ENCODE measurements around the gene PDCL3.

PDCL3 gene

DNA sequence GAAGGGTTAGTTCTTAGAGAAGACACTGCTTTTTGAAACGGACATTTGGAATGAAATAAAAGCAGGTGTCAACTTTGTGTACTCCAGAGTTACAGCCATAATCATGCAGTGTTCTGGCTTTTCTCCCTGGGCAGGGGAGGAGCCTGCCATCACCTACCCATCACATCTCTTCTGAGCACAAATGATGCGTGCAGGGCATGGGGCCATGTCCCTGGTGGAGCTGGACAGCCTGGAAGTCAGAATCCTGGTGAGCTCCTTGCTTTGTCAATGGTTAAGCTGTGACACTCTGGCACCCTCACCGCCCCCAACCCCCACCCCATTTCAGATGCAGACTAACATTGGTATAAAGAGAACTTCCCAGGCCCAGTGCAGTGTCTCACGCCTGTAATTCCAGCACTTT, 53.1 kb downstream of the PDCL3 start:
- no peak for TF ChIP-seq FOXP2 (optimal IDR thresholded peaks at IDR 0.05; ENCODE audit: borderline replicate concordance, extremely low read depth, extremely low read length, insufficient read depth)
- TF ChIP-seq POLR2AphosphoS5 (IDR thresholded peaks at IDR 0.05; ENCODE audit: low read depth, low read length), result no peak
- TF ChIP-seq SIN3A (IDR thresholded peaks at IDR 0.05; ENCODE audit: borderline replicate concordance, insufficient read depth, low read length), result no peak
- TF ChIP-seq TAF1 (IDR thresholded peaks at IDR 0.05; ENCODE audit: borderline replicate concordance, insufficient read depth, low read length), result no peak
- TF ChIP-seq, protein P1, sequence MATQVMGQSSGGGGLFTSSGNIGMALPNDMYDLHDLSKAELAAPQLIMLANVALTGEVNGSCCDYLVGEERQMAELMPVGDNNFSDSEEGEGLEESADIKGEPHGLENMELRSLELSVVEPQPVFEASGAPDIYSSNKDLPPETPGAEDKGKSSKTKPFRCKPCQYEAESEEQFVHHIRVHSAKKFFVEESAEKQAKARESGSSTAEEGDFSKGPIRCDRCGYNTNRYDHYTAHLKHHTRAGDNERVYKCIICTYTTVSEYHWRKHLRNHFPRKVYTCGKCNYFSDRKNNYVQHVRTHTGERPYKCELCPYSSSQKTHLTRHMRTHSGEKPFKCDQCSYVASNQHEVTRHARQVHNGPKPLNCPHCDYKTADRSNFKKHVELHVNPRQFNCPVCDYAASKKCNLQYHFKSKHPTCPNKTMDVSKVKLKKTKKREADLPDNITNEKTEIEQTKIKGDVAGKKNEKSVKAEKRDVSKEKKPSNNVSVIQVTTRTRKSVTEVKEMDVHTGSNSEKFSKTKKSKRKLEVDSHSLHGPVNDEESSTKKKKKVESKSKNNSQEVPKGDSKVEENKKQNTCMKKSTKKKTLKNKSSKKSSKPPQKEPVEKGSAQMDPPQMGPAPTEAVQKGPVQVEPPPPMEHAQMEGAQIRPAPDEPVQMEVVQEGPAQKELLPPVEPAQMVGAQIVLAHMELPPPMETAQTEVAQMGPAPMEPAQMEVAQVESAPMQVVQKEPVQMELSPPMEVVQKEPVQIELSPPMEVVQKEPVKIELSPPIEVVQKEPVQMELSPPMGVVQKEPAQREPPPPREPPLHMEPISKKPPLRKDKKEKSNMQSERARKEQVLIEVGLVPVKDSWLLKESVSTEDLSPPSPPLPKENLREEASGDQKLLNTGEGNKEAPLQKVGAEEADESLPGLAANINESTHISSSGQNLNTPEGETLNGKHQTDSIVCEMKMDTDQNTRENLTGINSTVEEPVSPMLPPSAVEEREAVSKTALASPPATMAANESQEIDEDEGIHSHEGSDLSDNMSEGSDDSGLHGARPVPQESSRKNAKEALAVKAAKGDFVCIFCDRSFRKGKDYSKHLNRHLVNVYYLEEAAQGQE (IDR thresholded peaks at IDR 0.05; ENCODE audit: insufficient read depth in 1 of 2, low read depth in 2 of 2, low read length in 2 of 2), result no peak

DNA sequence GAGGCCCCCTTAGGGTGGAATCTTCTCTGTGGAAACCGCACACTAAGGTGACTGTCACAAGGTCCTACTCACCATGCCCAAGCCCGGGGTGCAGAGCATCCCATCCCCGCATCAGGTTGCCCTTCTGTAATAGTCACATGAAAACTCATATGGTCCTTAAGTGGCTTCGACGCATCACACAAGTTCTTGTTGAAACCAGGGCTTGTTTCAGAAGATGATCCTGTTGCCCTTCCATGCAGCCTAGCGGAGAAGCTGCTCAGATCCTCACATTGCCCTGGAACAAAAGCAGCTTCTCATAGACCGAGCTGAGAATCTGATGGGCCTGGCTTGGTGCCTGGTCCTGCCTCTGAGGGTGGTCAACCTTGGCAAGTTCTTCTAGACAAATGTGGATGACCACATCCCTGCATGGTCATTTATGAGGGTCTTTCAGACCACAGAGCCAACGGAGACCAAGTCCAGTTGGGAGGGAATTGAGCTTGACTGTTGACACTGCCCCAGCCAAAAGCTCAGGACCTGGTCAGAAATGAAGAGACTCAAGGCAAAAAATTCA, 54.1 kb downstream of the PDCL3 start:
- TF ChIP-seq SIN3A (IDR thresholded peaks at IDR 0.05; ENCODE audit: borderline replicate concordance, insufficient read depth, low read length), result no peak
- TF ChIP-seq FOXP2 (optimal IDR thresholded peaks at IDR 0.05; ENCODE audit: borderline replicate concordance, extremely low read depth, extremely low read length, insufficient read depth), result no peak
- no peak for TF ChIP-seq POLR2AphosphoS5 (IDR thresholded peaks at IDR 0.05; ENCODE audit: low read depth, low read length)
- TF ChIP-seq TAF1 (IDR thresholded peaks at IDR 0.05; ENCODE audit: borderline replicate concordance, insufficient read depth, low read length), result no peak
- TF ChIP-seq, protein P1 (IDR thresholded peaks at IDR 0.05; ENCODE audit: insufficient read depth in 1 of 2, low read depth in 2 of 2, low read length in 2 of 2), result no peak

DNA sequence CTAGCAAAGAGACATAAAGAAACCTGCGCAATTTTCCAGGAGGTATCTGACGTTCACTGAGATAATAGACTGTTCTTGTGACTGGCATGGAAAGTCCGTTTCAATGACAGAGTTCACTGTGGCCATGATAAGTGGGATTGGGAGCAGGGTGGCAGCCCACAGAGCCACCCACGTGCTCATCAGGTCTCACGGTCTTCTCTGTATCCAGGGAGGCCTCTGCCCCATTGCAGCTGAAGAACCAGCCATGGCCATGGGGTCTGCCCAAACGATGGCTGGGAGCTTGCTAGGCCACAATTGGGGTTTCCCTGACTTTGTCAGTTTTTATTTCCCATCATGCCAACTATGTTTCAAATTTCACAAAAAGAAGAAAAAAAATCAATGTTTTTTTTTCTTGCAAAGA, 57.2 kb downstream of the PDCL3 start:
- TF ChIP-seq, protein P1 (IDR thresholded peaks at IDR 0.05; ENCODE audit: insufficient read depth in 1 of 2, low read depth in 2 of 2, low read length in 2 of 2), result no peak
- TF ChIP-seq SIN3A (IDR thresholded peaks at IDR 0.05; ENCODE audit: borderline replicate concordance, insufficient read depth, low read length), result no peak
- TF ChIP-seq FOXP2 (optimal IDR thresholded peaks at IDR 0.05; ENCODE audit: borderline replicate concordance, extremely low read depth, extremely low read length, insufficient read depth), result no peak
- no peak for TF ChIP-seq TAF1 (IDR thresholded peaks at IDR 0.05; ENCODE audit: borderline replicate concordance, insufficient read depth, low read length)

DNA sequence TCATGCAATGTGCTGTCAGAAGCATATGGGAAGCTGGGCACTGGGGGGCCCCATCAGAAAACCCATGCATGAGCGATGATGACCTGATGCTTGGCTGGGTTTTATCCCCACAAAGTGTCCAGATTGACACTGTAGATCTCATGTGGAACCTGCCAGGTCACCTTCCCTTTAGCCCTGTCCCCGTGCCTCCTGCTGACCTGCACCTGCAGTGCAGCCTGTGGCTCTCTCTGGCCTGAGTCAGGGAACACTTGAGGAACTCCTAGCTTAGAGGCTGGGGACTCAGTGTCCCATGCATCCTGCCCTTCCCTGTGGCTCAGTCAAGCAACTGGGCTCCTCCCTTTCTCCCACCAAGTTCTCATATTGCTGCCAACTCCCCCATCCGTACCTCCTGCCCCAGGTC, 57.7 kb downstream of the PDCL3 start:
- no peak for TF ChIP-seq SIN3A (IDR thresholded peaks at IDR 0.05; ENCODE audit: borderline replicate concordance, insufficient read depth, low read length)
- TF ChIP-seq FOXP2 (optimal IDR thresholded peaks at IDR 0.05; ENCODE audit: borderline replicate concordance, extremely low read depth, extremely low read length, insufficient read depth), result no peak
- TF ChIP-seq TAF1 (IDR thresholded peaks at IDR 0.05; ENCODE audit: borderline replicate concordance, insufficient read depth, low read length), result no peak
- TF ChIP-seq, protein P1 (IDR thresholded peaks at IDR 0.05; ENCODE audit: insufficient read depth in 1 of 2, low read depth in 2 of 2, low read length in 2 of 2), result no peak
- TF ChIP-seq POLR2AphosphoS5 (IDR thresholded peaks at IDR 0.05; ENCODE audit: low read depth, low read length), result no peak

Measured in PFSK-1 (cell line).